GM18508 (cell line): ENCODE data around the gene PANK1.
"Not testable (repeated sequence)": the region's sequence is repeated elsewhere in the genome, so short reads cannot be mapped to it uniquely, and the experiment has no call there.

Experiments used
- ATAC-seq: cut with Tn5 transposase; IDR thresholded peaks from one replicate; pipeline ENCODE4 v1.9.1; 2021; ENCODE audit warnings: moderate number of reproducible peaks; ENCODE audit not compliant: insufficient read depth, unreplicated experiment

Gene PANK1

GRCh38 chr10:89547853-89548513 is 97.1 kb downstream of the PANK1 start:
- ATAC-seq, result no peak

GRCh38 chr10:89546651-89547050 is 98.4 kb downstream of the PANK1 start:
- ATAC-seq, result not testable (repeated sequence)

- no peak for ATAC-seq
These were observed 101.2 kb downstream of the PANK1 start for GRCh38 chr10:89543841-89544240.

- ATAC-seq, result no peak
These were observed 104.6 kb downstream of the PANK1 start for GRCh38 chr10:89540420-89540949.

GRCh38 chr10:89537364-89537763 is 107.7 kb downstream of the PANK1 start:
- no peak for ATAC-seq

GRCh38 chr10:89536013-89536354 is 109.1 kb downstream of the PANK1 start:
- no peak for ATAC-seq

- ATAC-seq, result no peak
These were observed 109.7 kb downstream of the PANK1 start, which contains the start of gene SLC16A12 for GRCh38 chr10:89535171-89536012. SLC16A12 (minus strand) TSS chr10:89535594; CDS start chr10:89462578, 73,016 bp downstream.

GRCh38 chr10:89534826-89535166 is 110.2 kb downstream of the PANK1 start:
- ATAC-seq, result no peak
